GM10266 (cell line): ENCODE measurements around the gene EIF5B.
"Not testable (repeated sequence)": the region's sequence is repeated elsewhere in the genome, so short reads cannot be mapped to it uniquely, and the experiment has no call there.

Experiments used
- DNase-seq: peaks from one replicate; pipeline ENCODE4 v3.0.0; 2012; ENCODE audit errors: extremely low spot score
- TF ChIP-seq, protein P1 (sequence below): IDR thresholded peaks from 2 replicates; pipeline ENCODE4 v1.5.1; 2012; ENCODE audit warnings: mild to moderate bottlenecking, low read depth; ENCODE audit not compliant: control insufficient read depth, insufficient read depth; ENCODE audit errors: missing control alignments

The EIF5B gene

GRCh38 chr2:99348173-99348572, 11.0 kb downstream of the EIF5B start:
- DNase-seq: peak; percentile 13
- TF ChIP-seq, protein P1, sequence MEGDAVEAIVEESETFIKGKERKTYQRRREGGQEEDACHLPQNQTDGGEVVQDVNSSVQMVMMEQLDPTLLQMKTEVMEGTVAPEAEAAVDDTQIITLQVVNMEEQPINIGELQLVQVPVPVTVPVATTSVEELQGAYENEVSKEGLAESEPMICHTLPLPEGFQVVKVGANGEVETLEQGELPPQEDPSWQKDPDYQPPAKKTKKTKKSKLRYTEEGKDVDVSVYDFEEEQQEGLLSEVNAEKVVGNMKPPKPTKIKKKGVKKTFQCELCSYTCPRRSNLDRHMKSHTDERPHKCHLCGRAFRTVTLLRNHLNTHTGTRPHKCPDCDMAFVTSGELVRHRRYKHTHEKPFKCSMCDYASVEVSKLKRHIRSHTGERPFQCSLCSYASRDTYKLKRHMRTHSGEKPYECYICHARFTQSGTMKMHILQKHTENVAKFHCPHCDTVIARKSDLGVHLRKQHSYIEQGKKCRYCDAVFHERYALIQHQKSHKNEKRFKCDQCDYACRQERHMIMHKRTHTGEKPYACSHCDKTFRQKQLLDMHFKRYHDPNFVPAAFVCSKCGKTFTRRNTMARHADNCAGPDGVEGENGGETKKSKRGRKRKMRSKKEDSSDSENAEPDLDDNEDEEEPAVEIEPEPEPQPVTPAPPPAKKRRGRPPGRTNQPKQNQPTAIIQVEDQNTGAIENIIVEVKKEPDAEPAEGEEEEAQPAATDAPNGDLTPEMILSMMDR: no peak

GRCh38 chr2:99350194-99350593, 13.0 kb downstream of the EIF5B start:
- DNase-seq: no peak
- TF ChIP-seq, protein P1: no peak

DNA sequence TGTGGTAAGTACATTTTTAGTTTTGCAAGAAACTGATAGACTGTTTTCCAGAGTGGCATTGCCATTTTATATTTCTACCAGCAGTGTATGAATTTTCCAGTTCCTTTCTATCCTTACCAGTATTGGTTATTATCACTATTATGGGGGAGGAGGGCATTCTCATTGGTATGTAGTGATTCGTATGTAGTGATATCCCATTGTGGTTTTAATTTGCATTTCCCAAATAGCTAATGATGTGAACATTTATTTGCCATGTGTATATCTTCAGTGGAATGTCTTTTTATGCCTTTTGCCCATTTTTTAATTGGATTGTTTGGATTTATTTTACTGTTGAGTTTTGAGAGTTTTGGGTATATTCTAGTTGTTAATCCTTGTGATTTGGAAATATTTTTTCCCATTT, 16.9 kb downstream of the EIF5B start:
- no peak for DNase-seq
- TF ChIP-seq, protein P1: no peak

DNA sequence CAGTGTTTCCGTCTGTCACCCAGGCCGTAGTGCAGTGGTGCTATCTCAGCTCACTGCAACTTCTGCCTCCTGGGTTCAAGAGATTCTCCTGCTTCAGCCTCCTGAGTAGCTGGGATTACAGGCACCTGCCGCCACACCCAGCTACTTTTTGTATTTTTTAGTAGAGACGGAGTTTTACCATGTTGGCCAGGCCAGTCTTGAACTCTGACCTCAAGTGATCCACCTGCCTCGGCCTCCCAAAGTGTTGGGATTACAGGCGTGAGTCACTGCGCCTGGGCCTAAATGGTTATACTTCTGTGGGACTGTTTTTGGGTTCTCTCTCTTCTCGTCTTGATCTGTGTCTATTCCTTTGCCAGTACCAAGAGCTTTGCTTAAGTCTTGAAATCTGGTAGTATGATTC, 17.6 kb downstream of the EIF5B start:
- not testable (repeated sequence) for DNase-seq

DNA sequence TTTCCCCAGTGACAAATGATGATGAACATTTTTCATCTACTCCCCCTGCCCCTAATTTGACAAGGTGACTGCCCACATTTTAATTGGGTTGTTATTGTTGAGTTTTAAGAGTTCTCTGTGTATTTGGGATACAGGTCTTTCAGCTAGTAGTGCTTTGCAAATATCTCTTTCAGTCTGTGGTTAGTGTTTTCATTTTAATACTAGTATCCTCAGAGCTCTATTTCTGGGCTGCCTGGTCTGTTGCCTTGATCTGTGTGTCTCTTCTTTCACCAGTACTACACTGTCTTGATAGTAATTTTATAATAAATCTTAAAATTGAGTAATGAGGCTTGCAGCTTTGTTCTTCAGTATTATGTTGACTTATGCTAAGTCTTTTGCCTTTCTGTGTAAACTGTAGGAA, 19.7 kb downstream of the EIF5B start:
- no peak for DNase-seq
- TF ChIP-seq, protein P1: no peak

GRCh38 chr2:99365661-99366060, 28.5 kb downstream of the EIF5B start:
- DNase-seq: no peak
- TF ChIP-seq, protein P1: no peak

DNA sequence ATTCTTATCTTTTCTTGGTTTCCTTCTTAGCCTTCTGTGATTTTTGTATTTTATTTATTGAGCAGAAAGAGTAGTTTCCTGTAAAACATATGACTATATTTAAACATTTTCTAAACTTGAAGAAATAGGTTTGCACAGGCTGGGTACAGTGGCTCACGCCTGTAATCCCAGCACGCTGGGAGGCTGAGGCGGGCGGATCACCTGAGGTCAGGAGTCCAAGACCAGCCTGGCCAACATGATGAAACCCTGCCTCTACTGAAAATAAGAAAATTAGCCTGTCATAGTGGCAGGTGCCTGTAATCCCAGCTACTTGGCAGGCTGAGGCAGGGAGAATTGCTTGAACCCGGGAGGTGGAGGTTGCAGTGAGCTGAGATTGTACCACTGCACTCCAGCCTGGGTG, 31.7 kb downstream of the EIF5B start:
- DNase-seq: not testable (repeated sequence)

DNA sequence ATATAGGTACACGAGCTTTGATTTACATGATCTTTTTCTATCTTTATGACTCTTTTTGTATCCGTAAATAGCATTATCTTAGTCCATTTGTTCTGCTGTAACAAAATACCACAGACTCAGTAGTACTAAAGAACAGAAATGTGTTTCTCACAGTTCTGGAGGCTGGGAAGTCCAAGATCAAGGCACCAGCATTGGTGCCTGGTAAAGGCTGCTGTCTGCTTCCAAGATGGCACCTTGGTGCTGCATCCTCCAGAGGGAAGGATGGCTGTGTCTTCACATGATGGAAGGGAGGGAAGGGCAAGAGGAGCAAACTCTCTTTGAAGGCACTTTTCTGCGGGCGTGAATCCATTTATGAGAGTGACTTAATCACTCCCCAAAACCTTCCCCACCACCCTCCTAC, 36.0 kb downstream of the EIF5B start:
- TF ChIP-seq, protein P1: no peak

GRCh38 chr2:99374747-99375146, 37.6 kb downstream of the EIF5B start:
- TF ChIP-seq, protein P1: no peak

More for the DNA sequence above, 36.0 kb downstream of the EIF5B start:
- no peak for DNase-seq

More at GRCh38 chr2:99374747-99375146, 37.6 kb downstream of the EIF5B start:
- no peak for DNase-seq
